K562 treated with DMSO at 1 percent for 48 hours (cell line): Measurements from ENCODE around the gene RPS19. TPM values are rescaled to one million over a fixed set of nuclear protein-coding genes. Genes with fewer than 3 reads are reported as not detected.

Experiments
- total RNA-seq: library from RNA; unstranded; fragments of 300-600 nt; gene quantifications from 2 replicates; pipeline ENCODE4 v1.2.3, GENCODE V29; 2022; ENCODE audit warnings: low replicate concordance; ENCODE audit errors: extremely low read depth

RPS19 gene
- 4,914 TPM in 1 of 2 replicates, not detected in the other for total RNA-seq

GRCh38 chr19:41859618-41860418 lies at the start of gene RPS19:
RPS19 (plus strand) TSS chr19:41860255; CDS start chr19:41860775, 520 bp downstream.

GRCh38 chr19:41844601-41845000 lies 15.5 kb upstream of the RPS19 start, which contains the start of gene LYPD4:
LYPD4 (minus strand) TSS chr19:41844683; CDS start chr19:41839285, 5,398 bp downstream.

GRCh38 chr19:41845001-41845050 lies 15.2 kb upstream of the RPS19 start, which contains the start of gene DMRTC2:
DMRTC2 (plus strand) TSS chr19:41845042; CDS start chr19:41847429, 2,387 bp downstream.

GRCh38 chr19:41876847-41877832 lies 17.1 kb downstream of the RPS19 start, which contains the start of gene CD79A:
CD79A (plus strand) TSS chr19:41877279; CDS start chr19:41877305, 26 bp downstream.

GRCh38 chr19:41882568-41883462 lies 22.8 kb downstream of the RPS19 start, which contains the start of gene ARHGEF1:
ARHGEF1 (plus strand) TSS chr19:41883184; CDS start chr19:41888083, 4,899 bp downstream.

Other genes starting within 250 kb of the RPS19 start
- gene CEACAM4, start 233.2 kb upstream of the RPS19 start, total RNA-seq, result not detected in 2 replicates
- gene CEACAM7, start 172.0 kb upstream of the RPS19 start, total RNA-seq, result not detected in 2 replicates
- gene CEACAM5, start 151.6 kb upstream of the RPS19 start, total RNA-seq, result not detected in 2 replicates
- gene CEACAM6, start 104.7 kb upstream of the RPS19 start, total RNA-seq, result not detected in 2 replicates
- not detected in 2 replicates for gene CEACAM3, start 63.7 kb upstream of the RPS19 start, total RNA-seq
- gene LYPD4, start 15.6 kb upstream of the RPS19 start, total RNA-seq, result not detected in 2 replicates
- not detected in 2 replicates for gene DMRTC2, start 15.2 kb upstream of the RPS19 start, total RNA-seq
- gene CD79A, start 17.0 kb downstream of the RPS19 start, total RNA-seq, result not detected in 2 replicates
- gene ARHGEF1, start 22.9 kb downstream of the RPS19 start, total RNA-seq, result not detected in 2 replicates
- not detected in 2 replicates for gene ERFL, start 68.2 kb downstream of the RPS19 start, total RNA-seq
- not detected in 2 replicates for gene RABAC1, start 99.1 kb downstream of the RPS19 start, total RNA-seq
- gene ATP1A3, start 134.0 kb downstream of the RPS19 start, total RNA-seq, result not detected in 2 replicates
- gene GRIK5, start 210.0 kb downstream of the RPS19 start, total RNA-seq, result not detected in 2 replicates
- gene ZNF574, start 215.9 kb downstream of the RPS19 start, total RNA-seq, result not detected in 2 replicates